DOHH2 (cell line): ENCODE data around the gene DDX55.

Experiments
- H3F3A ChIP-seq: fragments of 200-600 bp; sonication (generic), shearing (Covaris generic); 2 replicates; pipeline ENCODE4 v1.6.0; 2016; ENCODE audit warnings: antibody characterized with exemption, mild to moderate bottlenecking; ENCODE audit not compliant: control insufficient read depth, insufficient read depth
- H3K27ac ChIP-seq: fragments of 200-600 bp; sonication (generic); 2 replicates; pipeline ENCODE4 v1.5.1; 2014; ENCODE audit warnings: low read depth, mild to moderate bottlenecking, low read length, moderate library complexity
- H3K27me3 ChIP-seq: fragments of 200-600 bp; sonication (generic); 2 replicates; pipeline ENCODE4 v1.6.1; 2014; ENCODE audit warnings: mild to moderate bottlenecking, low read length, mixed read lengths; ENCODE audit not compliant: control insufficient read depth
- H3K36me3 ChIP-seq: fragments of 200-600 bp; sonication (generic); 2 replicates; pipeline ENCODE4 v1.6.1; 2014; ENCODE audit warnings: mild to moderate bottlenecking, low read length, moderate library complexity, mixed read lengths; ENCODE audit not compliant: control insufficient read depth
- H3K4me1 ChIP-seq: fragments of 200-600 bp; sonication (generic); 2 replicates; pipeline ENCODE4 v1.6.1; 2014; ENCODE audit warnings: mild to moderate bottlenecking, low read length, mixed read lengths; ENCODE audit not compliant: control insufficient read depth
- H3K4me2 ChIP-seq: fragments of 200-600 bp; sonication (generic); 2 replicates; pipeline ENCODE4 v1.6.0; 2014; ENCODE audit warnings: mild to moderate bottlenecking, low read length, moderate library complexity
- H3K4me3 ChIP-seq: fragments of 200-600 bp; sonication (generic); 2 replicates; pipeline ENCODE4 v1.5.1; 2014; ENCODE audit warnings: mild to moderate bottlenecking, low read length, mixed read lengths
- H3K79me2 ChIP-seq: fragments of 200-600 bp; sonication (generic); 2 replicates; pipeline ENCODE4 v1.6.1; 2014; ENCODE audit warnings: mild to moderate bottlenecking, low read length, mixed read lengths; ENCODE audit not compliant: control insufficient read depth
- H3K9me2 ChIP-seq: fragments of 200-600 bp; sonication (generic); replicated peaks from 2 replicates; pipeline ENCODE4 v1.6.1; 2014; ENCODE audit warnings: mild to moderate bottlenecking, low read length, mixed read lengths; ENCODE audit not compliant: control insufficient read depth
- H3K9me3 ChIP-seq: fragments of 200-600 bp; sonication (generic); 2 replicates; pipeline ENCODE4 v1.6.1; 2014; ENCODE audit warnings: antibody characterized with exemption, low read length, mixed read lengths; ENCODE audit not compliant: control insufficient read depth, insufficient read depth
- H4K20me1 ChIP-seq: fragments of 200-600 bp; sonication (generic); 2 replicates; pipeline ENCODE4 v1.6.0; 2014; ENCODE audit warnings: low read depth, mild to moderate bottlenecking, antibody characterized with exemption, low read length, moderate library complexity; ENCODE audit not compliant: control insufficient read depth, insufficient read depth
- CTCF ChIP-seq: fragments of 200-600 bp; sonication (generic); IDR thresholded peaks from one replicate; pipeline ENCODE4 v1.5.1; 2014; ENCODE audit warnings: antibody characterized with exemption, mild to moderate bottlenecking, low read depth, low read length; ENCODE audit not compliant: poor library complexity, severe bottlenecking
- EZH2phosphoT487 ChIP-seq: fragments of 200-600 bp; sonication (generic); IDR thresholded peaks from 2 replicates; pipeline ENCODE4 v1.6.1; 2017; ENCODE audit warnings: borderline replicate concordance, mild to moderate bottlenecking, antibody characterized with exemption, low read length, moderate library complexity, mixed read lengths

Gene DDX55

GRCh38 chr12:123656392-123656791 is 54.5 kb downstream of the DDX55 start:
- H3K9me2 ChIP-seq: no peaks in the 10 kb centered on the region
- peaks cover 6% of the 10 kb centered on the region; the same call in 1 of the 2 replicates for H3K4me1 ChIP-seq
- H3K27me3 ChIP-seq: no peaks in the 10 kb centered on the region
- no peaks in the 10 kb centered on the region for H3K9me3 ChIP-seq
- H3K36me3 ChIP-seq: peaks cover 74% of the 10 kb centered on the region
- no peaks in the 10 kb centered on the region for H3F3A ChIP-seq
- no peaks in the 10 kb centered on the region for H3K79me2 ChIP-seq
- no peaks in the 10 kb centered on the region for H4K20me1 ChIP-seq
- no peak overlapping the region for H3K4me2 ChIP-seq
- H3K27ac ChIP-seq: no peak overlapping the region
- TF ChIP-seq EZH2phosphoT487: no peak
- no peak for TF ChIP-seq CTCF
- no peak overlapping the region for H3K4me3 ChIP-seq

GRCh38 chr12:123657211-123657610 is 55.3 kb downstream of the DDX55 start:
- H3F3A ChIP-seq: peaks cover 2% of the 10 kb centered on the region; the same call in 1 of the 2 replicates
- peaks cover 6% of the 10 kb centered on the region; the same call in 1 of the 2 replicates for H3K4me1 ChIP-seq
- TF ChIP-seq CTCF (no peak), EZH2phosphoT487 (no peak)
- no peak overlapping the region for H3K4me2 ChIP-seq
- no peak overlapping the region for H3K27ac ChIP-seq
- no peaks in the 10 kb centered on the region for H4K20me1 ChIP-seq
- no peak overlapping the region for H3K4me3 ChIP-seq
- no peaks in the 10 kb centered on the region for H3K27me3 ChIP-seq
- no peaks in the 10 kb centered on the region for H3K9me2 ChIP-seq
- H3K9me3 ChIP-seq: no peaks in the 10 kb centered on the region
- peaks cover 68% of the 10 kb centered on the region for H3K36me3 ChIP-seq
- H3K79me2 ChIP-seq: no peaks in the 10 kb centered on the region

- H3K9me3 ChIP-seq: no peaks in the 10 kb centered on the region
- peaks cover 48% of the 10 kb centered on the region for H3K36me3 ChIP-seq
- TF ChIP-seq EZH2phosphoT487 (no peak), CTCF (no peak)
- H3K4me2 ChIP-seq: no peak overlapping the region
- no peaks in the 10 kb centered on the region for H3K9me2 ChIP-seq
- no peaks in the 10 kb centered on the region for H3K79me2 ChIP-seq
- H3K27ac ChIP-seq: no peak overlapping the region
- H3K4me1 ChIP-seq: peaks cover 3% of the 10 kb centered on the region; the same call in 1 of the 2 replicates
- H4K20me1 ChIP-seq: no peaks in the 10 kb centered on the region
- H3K27me3 ChIP-seq: no peaks in the 10 kb centered on the region
- no peak overlapping the region for H3K4me3 ChIP-seq
- peaks cover 3% of the 10 kb centered on the region; the same call in 1 of the 2 replicates for H3F3A ChIP-seq
Observed at GRCh38 chr12:123659996-123660727, 58.3 kb downstream of the DDX55 start.
